Measurements from ENCODE around the gene AUTS2.

GRCh38 chr7:70665997-70666396 lies 1067.7 kb downstream of the AUTS2 start:
- TF ChIP-seq CTCF (IDR thresholded peaks at IDR 0.05) (no peak), POLR2A (IDR thresholded peaks at IDR 0.05) (no peak)
